ENCODE data around the gene SLC4A9.

SLC4A9 gene

DNA sequence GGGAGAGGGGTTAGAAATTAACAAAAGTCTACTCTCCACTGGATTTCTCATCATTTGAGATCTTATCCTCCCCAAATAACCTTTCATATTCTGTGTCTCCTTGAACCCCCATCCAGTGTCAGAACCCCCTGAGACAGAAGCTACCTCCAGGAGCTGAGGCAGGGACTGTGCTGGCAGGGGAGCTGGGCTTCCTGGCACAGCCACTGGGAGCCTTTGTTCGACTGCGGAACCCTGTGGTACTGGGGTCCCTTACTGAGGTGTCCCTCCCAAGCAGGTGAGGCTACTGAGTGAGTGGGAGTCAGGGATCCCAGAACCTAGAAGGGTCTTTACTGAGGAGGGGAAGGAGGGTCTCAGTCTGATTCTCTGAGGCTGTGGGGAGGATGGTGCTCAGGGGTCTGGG is 1.9 kb downstream of the SLC4A9 start:
- DNase-seq (ENCODE audit: low read depth, low spot score): no peak

DNA sequence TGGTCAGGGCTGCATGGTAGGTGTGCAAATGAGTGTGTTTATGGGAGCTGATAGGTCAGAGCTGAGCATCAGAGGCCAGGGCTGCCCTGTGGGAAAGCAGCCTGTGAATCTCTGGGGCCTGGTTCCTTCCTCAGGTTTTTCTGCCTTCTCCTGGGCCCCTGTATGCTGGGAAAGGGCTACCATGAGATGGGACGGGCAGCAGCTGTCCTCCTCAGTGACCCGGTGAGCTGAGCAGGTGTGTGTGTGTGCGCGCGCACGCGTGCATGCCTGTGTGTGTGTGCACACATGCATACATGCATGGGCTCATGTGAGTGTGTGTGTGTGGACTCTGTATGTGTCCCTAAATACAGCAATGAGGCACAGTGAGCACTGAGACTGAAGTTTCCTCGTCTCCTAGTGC is 2.3 kb downstream of the SLC4A9 start:
- DNase-seq (ENCODE audit: low read depth, low spot score): no peak

DNA sequence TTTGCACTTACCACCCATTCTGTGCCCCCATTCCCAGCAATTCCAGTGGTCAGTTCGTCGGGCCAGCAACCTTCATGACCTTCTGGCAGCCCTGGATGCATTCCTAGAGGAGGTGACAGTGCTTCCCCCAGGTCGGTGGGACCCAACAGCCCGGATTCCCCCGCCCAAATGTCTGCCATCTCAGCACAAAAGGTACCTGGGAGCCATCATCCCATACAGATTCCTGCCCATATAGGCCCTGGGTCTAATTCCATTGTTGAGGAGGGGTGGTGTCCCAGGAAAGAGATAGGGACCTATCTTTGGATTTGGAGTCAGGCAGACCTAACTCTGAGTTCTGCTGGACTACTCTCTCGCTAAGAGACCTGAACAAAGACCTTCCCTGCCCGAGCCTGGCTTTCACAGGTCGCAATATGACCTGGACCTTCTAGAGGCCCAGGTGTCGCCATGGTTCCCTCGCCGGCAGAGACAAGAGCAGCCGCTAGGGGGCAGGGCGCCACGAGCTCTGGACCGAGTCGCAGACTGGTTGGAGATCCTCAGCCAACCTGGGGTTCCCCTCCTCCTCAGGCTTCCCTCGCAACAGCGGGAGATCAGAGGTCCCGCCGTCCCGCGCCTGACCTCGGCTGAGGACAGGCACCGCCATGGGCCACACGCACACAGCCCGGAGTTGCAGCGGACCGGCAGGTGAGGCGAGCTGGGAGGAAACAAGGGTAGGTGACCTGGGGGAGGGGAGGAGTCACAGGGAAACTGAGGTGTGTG is 3.1 kb downstream of the SLC4A9 start:
- DNase-seq (ENCODE audit: low read depth, low spot score): peak; percentile 90

DNA sequence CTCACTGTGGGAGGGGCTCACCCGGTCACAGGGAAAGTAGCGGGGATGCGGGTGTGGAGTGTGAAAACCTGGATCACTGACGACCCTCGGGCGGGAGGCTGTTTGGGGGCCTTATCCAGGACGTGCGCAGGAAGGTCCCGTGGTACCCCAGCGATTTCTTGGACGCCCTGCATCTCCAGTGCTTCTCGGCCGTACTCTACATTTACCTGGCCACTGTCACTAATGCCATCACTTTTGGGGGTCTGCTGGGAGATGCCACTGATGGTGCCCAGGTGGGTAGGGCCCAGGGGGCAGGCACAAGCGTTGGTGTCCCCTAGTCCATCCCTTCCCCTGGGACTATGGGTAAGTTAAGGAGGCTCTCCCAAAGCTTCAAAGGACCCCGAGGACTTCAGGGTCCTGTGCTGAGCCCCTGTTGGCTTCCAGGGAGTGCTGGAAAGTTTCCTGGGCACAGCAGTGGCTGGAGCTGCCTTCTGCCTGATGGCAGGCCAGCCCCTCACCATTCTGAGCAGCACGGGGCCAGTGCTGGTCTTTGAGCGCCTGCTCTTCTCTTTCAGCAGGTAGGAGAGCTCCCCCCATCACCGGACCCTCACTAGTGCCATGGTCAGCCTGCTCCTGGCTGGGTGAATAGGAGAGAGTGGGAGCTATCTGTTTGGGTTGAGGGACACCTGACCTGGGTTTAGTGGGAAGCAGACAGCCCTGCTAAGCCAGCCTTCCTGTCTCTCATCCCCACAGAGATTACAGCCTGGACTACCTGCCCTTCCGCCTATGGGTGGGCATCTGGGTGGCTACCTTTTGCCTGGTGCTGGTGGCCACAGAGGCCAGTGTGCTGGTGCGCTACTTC is 3.9 kb downstream of the SLC4A9 start:
- DNase-seq (ENCODE audit: low read depth, low spot score): no peak

DNA sequence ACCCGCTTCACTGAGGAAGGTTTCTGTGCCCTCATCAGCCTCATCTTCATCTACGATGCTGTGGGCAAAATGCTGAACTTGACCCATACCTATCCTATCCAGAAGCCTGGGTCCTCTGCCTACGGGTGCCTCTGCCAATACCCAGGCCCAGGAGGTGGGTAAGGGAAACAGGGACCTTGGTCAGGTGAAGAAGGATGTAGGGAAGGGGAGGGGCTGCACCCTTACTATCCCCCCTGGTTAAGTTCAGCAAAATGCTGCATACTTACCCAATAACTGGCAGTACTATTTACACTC is 4.4 kb downstream of the SLC4A9 start:
- no peak for DNase-seq (ENCODE audit: low read depth, low spot score)

DNA sequence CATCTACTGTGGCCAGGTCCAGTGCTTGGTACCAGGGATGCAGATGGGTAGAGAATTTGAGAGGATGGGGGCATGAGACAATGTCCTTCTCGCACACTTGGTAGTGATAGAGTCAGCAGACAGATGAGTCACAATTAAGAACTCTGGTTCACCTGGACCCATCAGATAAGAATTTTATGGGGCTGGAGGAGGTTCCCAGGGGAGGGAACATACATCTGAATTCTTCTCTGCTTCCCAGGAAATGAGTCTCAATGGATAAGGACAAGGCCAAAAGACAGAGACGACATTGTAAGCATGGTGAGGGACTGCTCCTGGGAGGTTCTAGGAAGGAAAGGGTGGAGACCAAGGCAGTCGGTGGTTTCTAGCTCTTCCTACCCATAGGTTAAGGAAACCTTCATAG is 5.3 kb downstream of the SLC4A9 start:
- DNase-seq (ENCODE audit: low read depth, low spot score): no peak

DNA sequence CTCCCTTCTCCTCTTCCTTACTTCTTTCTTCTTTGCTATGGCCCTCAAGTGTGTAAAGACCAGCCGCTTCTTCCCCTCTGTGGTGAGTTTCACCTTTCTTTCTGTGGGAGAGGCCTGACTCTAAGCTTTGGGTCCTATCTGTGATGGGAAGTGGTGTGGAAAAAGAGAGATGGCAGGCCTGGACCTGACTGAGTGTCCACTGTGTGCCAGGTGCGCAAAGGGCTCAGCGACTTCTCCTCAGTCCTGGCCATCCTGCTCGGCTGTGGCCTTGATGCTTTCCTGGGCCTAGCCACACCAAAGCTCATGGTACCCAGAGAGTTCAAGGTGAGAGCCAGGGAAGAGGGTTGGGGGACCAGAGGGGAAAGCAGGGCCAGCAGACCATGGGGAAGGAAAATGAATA is 5.9 kb downstream of the SLC4A9 start:
- no peak for DNase-seq (ENCODE audit: low read depth, low spot score)

DNA sequence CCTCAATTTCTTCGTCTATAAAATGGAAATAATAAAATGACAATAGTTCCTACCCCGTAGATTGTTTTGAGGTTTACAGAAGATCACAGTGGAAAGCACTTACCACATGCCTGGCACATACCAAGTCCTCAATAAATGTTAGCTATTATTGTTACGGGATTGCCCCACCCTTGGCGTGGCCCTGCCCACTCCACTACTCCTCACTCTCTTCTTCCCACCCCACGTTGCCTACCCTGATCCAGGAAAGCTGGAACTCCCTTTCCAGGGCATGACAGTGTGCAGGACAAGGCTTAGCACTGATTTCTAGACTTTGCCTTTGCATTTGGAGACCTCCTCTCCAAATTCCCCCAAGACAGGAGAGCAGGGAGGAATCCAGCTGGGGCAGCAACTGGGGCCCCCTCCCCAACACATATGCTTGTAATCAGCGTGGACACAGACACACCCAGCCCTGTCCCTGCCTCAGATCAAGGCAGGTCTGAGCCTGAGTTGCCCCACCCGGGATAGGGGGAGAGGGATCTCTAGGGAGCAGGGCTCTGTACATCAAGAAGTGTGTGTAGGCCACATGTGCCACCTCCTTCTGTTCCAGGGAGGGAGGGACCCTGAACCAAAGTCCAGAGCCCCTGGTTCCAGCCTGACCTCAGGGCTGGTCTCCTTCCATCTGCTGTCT is 6.7 kb downstream of the SLC4A9 start:
- no peak for DNase-seq (ENCODE audit: low read depth, low spot score)

DNA sequence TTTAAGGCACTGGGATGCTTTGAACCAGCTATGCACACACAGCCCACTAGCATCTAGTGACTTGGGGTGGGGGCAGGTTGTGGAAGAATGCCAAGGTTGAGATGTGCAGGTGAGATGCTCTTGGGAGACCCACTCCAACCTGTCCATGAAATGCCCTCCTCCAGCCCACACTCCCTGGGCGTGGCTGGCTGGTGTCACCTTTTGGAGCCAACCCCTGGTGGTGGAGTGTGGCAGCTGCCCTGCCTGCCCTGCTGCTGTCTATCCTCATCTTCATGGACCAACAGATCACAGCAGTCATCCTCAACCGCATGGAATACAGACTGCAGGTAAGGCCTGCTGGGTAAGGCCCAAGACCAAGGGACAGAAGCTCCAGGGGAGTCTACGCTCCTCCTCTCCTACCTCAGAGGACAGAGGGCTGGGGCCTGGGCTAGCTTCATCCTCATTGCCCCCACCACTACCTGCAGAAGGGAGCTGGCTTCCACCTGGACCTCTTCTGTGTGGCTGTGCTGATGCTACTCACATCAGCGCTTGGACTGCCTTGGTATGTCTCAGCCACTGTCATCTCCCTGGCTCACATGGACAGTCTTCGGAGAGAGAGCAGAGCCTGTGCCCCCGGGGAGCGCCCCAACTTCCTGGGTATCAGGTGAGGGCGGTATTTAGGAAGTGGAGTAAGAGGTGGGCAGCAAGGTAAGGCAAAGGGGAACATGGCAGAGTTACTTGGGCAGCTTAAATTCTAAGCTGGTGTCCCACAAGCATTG is 7.4 kb downstream of the SLC4A9 start:
- no peak for DNase-seq (ENCODE audit: low read depth, low spot score)

DNA sequence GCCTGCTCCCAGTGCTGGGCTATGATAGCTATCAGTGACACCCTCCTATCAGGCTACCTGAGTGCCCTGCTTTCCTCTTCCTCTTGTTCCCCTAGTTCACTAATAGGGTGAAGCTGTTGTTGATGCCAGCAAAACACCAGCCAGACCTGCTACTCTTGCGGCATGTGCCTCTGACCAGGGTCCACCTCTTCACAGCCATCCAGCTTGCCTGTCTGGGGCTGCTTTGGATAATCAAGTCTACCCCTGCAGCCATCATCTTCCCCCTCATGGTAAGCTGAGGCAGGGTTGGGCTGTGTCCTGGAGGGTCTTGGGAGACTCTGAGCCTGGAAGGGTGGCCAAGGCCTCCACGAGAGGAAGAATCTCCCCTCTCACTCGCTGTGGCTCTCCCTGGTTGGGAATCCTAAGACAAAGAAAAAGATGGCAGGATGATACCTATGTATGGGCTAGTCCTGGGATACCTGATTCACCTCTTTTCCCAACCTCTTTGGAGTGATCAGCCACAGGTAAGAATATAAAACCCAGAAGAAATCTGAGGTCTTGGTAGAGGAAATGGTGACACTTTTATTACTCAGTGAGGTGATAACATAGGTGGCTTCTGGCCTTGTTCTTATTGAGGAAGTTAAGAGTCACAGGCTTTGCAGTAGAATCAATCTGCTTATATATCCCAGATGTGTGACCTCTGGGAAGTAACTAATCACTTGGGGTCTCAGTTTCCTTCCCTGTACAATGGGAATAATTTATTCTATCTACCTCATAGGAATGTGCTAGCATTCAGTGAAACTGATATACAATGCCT is 11.6 kb downstream of the SLC4A9 start:
- no peak for DNase-seq (ENCODE audit: low read depth, low spot score)

DNA sequence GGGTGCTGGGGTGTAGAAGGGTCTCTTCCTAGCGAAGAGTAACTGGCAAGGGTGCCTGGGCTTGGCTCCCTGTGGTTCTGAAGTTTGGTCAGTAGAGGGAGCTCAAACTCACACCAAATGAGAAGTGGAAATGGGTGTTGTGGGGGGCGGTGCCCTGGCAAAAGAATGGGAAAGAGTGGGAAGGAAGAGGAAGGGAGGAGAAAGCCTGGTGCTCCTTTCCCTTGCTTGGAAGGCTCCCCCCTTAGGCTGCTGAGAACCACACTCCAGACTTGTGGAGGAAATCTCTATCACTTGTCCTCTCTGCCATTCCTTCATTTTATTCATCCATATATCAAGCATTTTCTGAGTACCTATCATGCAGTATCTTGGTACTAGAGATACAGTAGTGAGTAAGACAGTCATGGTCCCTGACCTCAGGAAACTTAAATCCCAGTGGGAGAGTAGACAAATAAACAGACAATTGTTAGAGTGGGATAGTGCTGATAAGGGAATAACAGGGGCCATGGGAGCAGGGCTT is 13.0 kb downstream of the SLC4A9 start:
- peak; percentile 88 for DNase-seq (ENCODE audit: low read depth, low spot score)

DNA sequence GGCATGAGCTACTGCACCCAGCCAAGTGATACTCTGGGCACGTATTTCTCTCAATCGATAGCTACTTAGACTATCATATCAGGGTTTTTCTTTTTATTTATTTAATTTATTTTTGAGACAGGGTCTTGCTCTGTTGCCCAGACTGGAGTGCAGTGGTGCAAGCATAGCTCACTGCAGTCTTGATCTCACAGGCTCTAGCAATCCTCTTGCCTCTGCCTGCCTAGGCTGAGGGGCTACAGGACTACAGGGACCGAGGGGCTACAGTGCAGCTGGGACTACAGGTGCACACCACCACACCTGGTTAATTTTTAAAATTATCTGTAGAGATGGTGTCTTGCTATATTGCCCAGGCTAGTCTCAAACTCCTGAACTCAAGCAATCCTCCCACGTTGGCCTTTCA is 21.4 kb downstream of the SLC4A9 start:
- no peak for DNase-seq (ENCODE audit: low read depth, low spot score)

DNA sequence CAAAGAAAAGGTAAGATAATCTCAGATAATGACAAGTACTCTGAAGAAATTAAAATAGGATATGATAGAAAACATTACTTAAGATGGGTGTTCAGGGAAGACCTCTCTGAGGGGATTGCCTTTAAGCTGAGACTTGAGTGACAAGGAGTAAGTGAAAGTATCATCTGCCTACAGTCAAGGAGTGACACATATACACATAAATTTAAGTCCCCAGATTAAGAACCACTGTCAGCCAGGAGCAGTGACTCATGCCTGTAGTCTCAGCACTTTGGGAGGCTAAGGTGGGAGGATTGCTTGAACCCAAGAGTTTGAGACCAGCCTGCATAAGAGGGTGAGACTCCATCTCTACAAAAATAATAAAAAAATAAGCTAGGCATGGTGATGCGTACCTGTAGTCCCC is 22.0 kb downstream of the SLC4A9 start:
- DNase-seq (ENCODE audit: low read depth, low spot score): no peak

DNA sequence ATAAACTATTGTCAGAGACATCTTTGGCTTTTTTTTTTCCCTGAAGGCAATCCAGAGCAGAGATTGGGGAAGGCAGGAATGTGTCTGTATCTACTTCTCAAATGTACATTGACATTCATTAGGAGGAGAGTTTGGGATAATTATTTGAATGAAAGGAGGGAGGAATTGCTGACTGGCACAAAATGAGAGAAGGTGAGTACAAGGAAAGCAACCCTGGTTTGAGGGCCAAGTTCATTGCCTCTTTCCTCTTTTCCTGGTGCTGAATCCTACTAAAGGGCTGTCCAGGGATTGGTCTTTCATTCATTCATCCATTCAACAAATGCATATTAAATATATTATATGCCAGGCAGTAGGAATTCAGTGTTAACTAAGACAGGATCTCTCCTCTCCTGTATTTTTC is 22.9 kb downstream of the SLC4A9 start:
- no peak for DNase-seq (ENCODE audit: low read depth, low spot score)

DNA sequence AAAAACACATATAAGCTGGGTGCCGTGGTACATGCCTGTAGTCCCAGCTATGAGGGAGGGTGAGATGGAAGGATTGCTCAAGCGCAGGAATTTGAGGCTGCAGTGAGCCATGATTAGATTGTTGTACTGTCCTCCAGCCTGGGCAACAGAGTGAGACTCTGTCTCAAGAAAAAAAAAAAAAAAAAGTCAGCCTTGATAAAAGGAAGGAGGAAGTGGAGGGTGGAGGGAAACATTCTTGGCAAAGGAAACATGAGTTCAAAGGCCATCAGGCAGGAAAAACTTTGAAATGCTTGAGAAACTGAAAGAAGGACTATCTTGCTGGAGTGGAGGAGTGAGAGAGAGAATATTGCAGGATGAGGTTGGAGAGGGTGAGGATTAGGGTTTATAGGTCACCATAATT is 23.3 kb downstream of the SLC4A9 start:
- DNase-seq (ENCODE audit: low read depth, low spot score): no peak

DNA sequence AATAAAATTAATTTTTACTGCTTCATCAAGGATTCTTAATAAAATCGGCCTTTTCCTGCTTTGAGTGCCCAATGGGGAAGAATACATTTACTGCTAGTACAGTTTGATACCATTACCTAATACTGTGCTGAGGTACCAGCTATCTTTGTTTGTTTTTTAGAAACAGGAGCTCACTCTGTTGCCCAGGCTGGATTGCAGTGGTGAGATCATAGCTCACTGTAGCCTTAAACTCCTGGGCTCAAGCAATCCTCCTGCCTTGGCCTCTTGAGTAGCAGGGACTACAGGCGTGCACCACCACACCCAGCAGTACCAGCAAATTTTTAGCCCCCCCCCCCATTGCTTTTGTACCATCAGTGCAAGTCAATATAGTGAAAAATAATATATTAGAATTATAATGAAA is 28.1 kb downstream of the SLC4A9 start:
- DNase-seq (ENCODE audit: low read depth, low spot score): no peak

DNA sequence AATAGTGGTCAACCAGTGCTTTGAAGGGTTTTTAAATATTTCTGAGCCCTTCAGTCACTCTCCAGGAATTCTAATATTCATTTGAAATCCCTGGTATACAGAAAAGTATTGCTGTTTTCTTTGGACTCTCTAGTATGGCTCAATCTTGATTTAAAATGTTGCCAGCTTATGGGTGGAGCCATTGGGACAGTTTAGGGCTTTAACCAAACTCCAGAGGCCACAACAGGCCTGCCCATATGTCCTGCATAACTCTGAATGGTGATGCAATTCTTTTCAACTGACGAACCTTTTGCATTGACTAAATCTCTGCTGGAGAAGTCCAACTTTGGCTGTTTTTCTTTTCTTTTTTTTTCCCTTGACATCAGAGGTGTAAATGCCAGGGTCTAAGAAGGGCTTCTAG is 31.3 kb downstream of the SLC4A9 start:
- no peak for DNase-seq (ENCODE audit: low read depth, low spot score)

DNA sequence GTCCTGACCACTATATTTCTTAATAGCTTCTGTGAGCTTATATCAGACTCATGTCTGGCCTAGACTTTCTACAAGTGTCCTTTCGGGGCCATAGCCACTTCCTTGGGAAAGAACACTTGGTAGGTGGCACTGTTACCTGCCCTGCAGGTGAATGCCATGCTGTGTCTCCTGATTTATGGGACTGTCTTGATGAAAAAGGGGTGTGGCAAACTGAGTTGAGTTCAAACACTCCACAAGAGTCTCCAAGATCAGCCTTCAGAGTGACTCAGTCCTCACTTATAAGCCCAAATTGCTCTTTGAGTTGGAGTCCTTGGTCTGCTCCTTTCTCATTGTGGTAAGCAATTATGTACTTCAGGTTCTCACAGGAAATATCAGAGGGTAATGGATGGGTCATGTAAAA is 31.7 kb downstream of the SLC4A9 start:
- no peak for DNase-seq (ENCODE audit: low read depth, low spot score)

DNA sequence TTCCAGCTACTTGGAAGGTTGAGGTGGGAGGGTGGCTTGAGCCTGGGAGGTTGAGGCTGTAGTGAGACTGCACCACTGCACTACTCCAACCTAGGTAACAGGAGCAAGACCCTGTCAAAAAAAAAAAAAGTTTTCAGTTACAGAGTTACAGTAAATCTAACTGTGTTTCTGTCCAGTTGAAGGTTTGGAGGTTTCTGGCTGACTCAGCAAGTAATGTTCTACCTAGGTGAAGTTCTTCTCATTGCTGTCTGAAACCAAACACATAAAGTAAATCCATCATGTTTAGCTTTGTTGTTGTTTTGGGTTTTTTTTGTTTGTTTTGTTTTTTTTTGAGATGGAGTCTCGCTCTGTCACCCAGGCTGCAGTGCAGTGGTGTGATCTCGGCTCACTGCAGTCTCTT is 33.7 kb downstream of the SLC4A9 start:
- no peak for DNase-seq (ENCODE audit: low read depth, low spot score)

DNA sequence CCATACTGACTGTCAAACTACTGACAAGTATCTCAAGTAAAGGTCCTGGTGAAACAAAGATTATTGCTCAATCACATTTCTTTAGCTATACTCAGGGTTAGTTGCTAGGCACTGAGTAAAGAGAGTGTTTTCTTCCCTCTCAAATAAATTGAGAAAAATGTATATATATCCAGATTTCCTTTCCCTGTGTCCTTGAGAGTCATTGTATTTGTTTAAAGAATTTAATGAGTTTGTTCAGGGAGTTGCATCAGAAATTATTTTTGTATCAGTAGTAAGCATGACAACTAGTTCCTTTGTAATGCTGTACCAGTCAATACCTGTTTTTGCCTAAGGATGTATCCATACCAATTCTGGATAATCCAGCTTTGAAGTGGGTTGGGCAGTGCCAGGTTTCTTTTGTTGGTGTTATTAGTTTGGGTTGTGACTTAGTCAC is 38.4 kb downstream of the SLC4A9 start:
- no peak for DNase-seq (ENCODE audit: low read depth, low spot score)

Measured in ELF-1 (cell line).